ENCODE results near the gene MYBBP1A. TPM values are rescaled to one million over a fixed set of nuclear protein-coding genes. Genes with fewer than 3 reads are reported as not detected.

Gene MYBBP1A
- total RNA-seq, 1 experiment from 2014 or later, result 163 TPM

GRCh38 chr17:4576161-4576558 is 21.0 kb upstream of the MYBBP1A start:
- ChIA-PET POLR2A (interaction anchor here (1.4 kb wide), 1 partner anchor 35 kb away, joined by 4 read pairs; no protein-coding TSS in a partner anchor), CTCF (interaction anchor here (2.0 to 3.5 kb wide), 4 partner anchors 9 to 50 kb away, joined by 5 to 38 read pairs (median 8); no protein-coding TSS in a partner anchor)
- Mint-ChIP-seq H3K36me3 (no peaks in the 10 kb centered on the region), H3K27ac (peak overlapping the region; percentile 19; the same call in 1 of the 2 replicates), H3K4me1 (peaks cover 20% of the 10 kb centered on the region), H3K4me3 (no peak overlapping the region; the same call in 1 of the 2 replicates), H3K9me3 (no peaks in the 10 kb centered on the region), H3K27me3 (ENCODE audit: low read depth) (no peaks in the 10 kb centered on the region)
- DNase-seq (ENCODE audit: low spot score) (no peak), ATAC-seq (no peak)
- TF ChIP-seq CREM (CRISPR knock-in tag; IDR thresholded peaks at IDR 0.05) (no peak), ZNF423 (CRISPR knock-in tag; IDR thresholded peaks at IDR 0.05) (no peak), NFYB (CRISPR knock-in tag; conservative IDR thresholded peaks at IDR 0.05; ENCODE audit: low read depth) (no peak), FOXP1 (CRISPR knock-in tag; IDR thresholded peaks at IDR 0.05; ENCODE audit: borderline replicate concordance) (no peak), ZSCAN18 (CRISPR knock-in tag; IDR thresholded peaks at IDR 0.05) (no peak), ZNF512 (CRISPR knock-in tag; IDR thresholded peaks at IDR 0.05; ENCODE audit: borderline replicate concordance) (no peak), TEAD1 (CRISPR knock-in tag; IDR thresholded peaks at IDR 0.05) (no peak), E2F1 (CRISPR knock-in tag; IDR thresholded peaks at IDR 0.05) (no peak)

- no peaks in the 10 kb centered on the region for H3K27me3 Mint-ChIP-seq (ENCODE audit: low read depth)
- DNase-seq (ENCODE audit: low spot score) (no peak), ATAC-seq (no peak)
- POLR2A ChIA-PET, result no interaction called here
- H3K4me1 Mint-ChIP-seq, result peaks cover 27% of the 10 kb centered on the region
- no peak overlapping the region for H3K27ac Mint-ChIP-seq
- H3K4me3 Mint-ChIP-seq, result no peak overlapping the region
- no peaks in the 10 kb centered on the region for H3K9me3 Mint-ChIP-seq
- H3K36me3 Mint-ChIP-seq, result no peaks in the 10 kb centered on the region
- CTCF ChIA-PET, result interaction anchor here (0.9 to 3.5 kb wide), 4 partner anchors 8 to 51 kb away, joined by 3 to 38 read pairs (median 7); partner anchors contain the start of gene SMTNL2
- no peak for TF ChIP-seq AR (CRISPR knock-in tag; IDR thresholded peaks at IDR 0.05)
- TF ChIP-seq TCF7 (CRISPR knock-in tag; IDR thresholded peaks at IDR 0.05; ENCODE audit: low read depth), result no peak
- TF ChIP-seq PRDM15 (CRISPR knock-in tag; IDR thresholded peaks at IDR 0.05), result no peak
- TF ChIP-seq SMAD4 (CRISPR knock-in tag; IDR thresholded peaks at IDR 0.05), result no peak
- no peak for TF ChIP-seq FOXK1 (CRISPR knock-in tag; IDR thresholded peaks at IDR 0.05)
- TF ChIP-seq E2F5 (CRISPR knock-in tag; IDR thresholded peaks at IDR 0.05), result no peak
- no peak for TF ChIP-seq RORB (CRISPR knock-in tag; IDR thresholded peaks at IDR 0.05)
- no peak for TF ChIP-seq ZNF317 (CRISPR knock-in tag; IDR thresholded peaks at IDR 0.05; ENCODE audit: borderline replicate concordance, low read depth)
- no peak for TF ChIP-seq ERG (CRISPR knock-in tag; IDR thresholded peaks at IDR 0.05)
- no peak for TF ChIP-seq PRRX2 (CRISPR knock-in tag; IDR thresholded peaks at IDR 0.05)
- TF ChIP-seq FOXJ3 (CRISPR knock-in tag; IDR thresholded peaks at IDR 0.05; ENCODE audit: borderline replicate concordance), result no peak
- no peak for TF ChIP-seq ZNF512 (CRISPR knock-in tag; IDR thresholded peaks at IDR 0.05; ENCODE audit: borderline replicate concordance)
Measured at GRCh38 chr17:4574448-4575045, 19.4 kb upstream of the MYBBP1A start.
